DOHH2 (cell line): ENCODE data around the gene MARCHF4.

Experiments used
- H3F3A ChIP-seq: fragments of 200-600 bp; sonication (generic), shearing (Covaris generic); 2 replicates; pipeline ENCODE4 v1.6.0; 2016; ENCODE audit warnings: antibody characterized with exemption, mild to moderate bottlenecking; ENCODE audit not compliant: control insufficient read depth, insufficient read depth
- H3K27ac ChIP-seq: fragments of 200-600 bp; sonication (generic); 2 replicates; pipeline ENCODE4 v1.5.1; 2014; ENCODE audit warnings: low read depth, mild to moderate bottlenecking, low read length, moderate library complexity
- H3K27me3 ChIP-seq: fragments of 200-600 bp; sonication (generic); 2 replicates; pipeline ENCODE4 v1.6.1; 2014; ENCODE audit warnings: mild to moderate bottlenecking, low read length, mixed read lengths; ENCODE audit not compliant: control insufficient read depth
- H3K36me3 ChIP-seq: fragments of 200-600 bp; sonication (generic); 2 replicates; pipeline ENCODE4 v1.6.1; 2014; ENCODE audit warnings: mild to moderate bottlenecking, low read length, moderate library complexity, mixed read lengths; ENCODE audit not compliant: control insufficient read depth
- H3K4me1 ChIP-seq: fragments of 200-600 bp; sonication (generic); 2 replicates; pipeline ENCODE4 v1.6.1; 2014; ENCODE audit warnings: mild to moderate bottlenecking, low read length, mixed read lengths; ENCODE audit not compliant: control insufficient read depth
- H3K4me2 ChIP-seq: fragments of 200-600 bp; sonication (generic); 2 replicates; pipeline ENCODE4 v1.6.0; 2014; ENCODE audit warnings: mild to moderate bottlenecking, low read length, moderate library complexity
- H3K4me3 ChIP-seq: fragments of 200-600 bp; sonication (generic); 2 replicates; pipeline ENCODE4 v1.5.1; 2014; ENCODE audit warnings: mild to moderate bottlenecking, low read length, mixed read lengths
- H3K79me2 ChIP-seq: fragments of 200-600 bp; sonication (generic); 2 replicates; pipeline ENCODE4 v1.6.1; 2014; ENCODE audit warnings: mild to moderate bottlenecking, low read length, mixed read lengths; ENCODE audit not compliant: control insufficient read depth
- H3K9me2 ChIP-seq: fragments of 200-600 bp; sonication (generic); replicated peaks from 2 replicates; pipeline ENCODE4 v1.6.1; 2014; ENCODE audit warnings: mild to moderate bottlenecking, low read length, mixed read lengths; ENCODE audit not compliant: control insufficient read depth
- H3K9me3 ChIP-seq: fragments of 200-600 bp; sonication (generic); 2 replicates; pipeline ENCODE4 v1.6.1; 2014; ENCODE audit warnings: antibody characterized with exemption, low read length, mixed read lengths; ENCODE audit not compliant: control insufficient read depth, insufficient read depth
- H4K20me1 ChIP-seq: fragments of 200-600 bp; sonication (generic); 2 replicates; pipeline ENCODE4 v1.6.0; 2014; ENCODE audit warnings: low read depth, mild to moderate bottlenecking, antibody characterized with exemption, low read length, moderate library complexity; ENCODE audit not compliant: control insufficient read depth, insufficient read depth
- EZH2phosphoT487 ChIP-seq: fragments of 200-600 bp; sonication (generic); IDR thresholded peaks from 2 replicates; pipeline ENCODE4 v1.6.1; 2017; ENCODE audit warnings: borderline replicate concordance, mild to moderate bottlenecking, antibody characterized with exemption, low read length, moderate library complexity, mixed read lengths
- TF ChIP-seq, protein P1 (sequence below): fragments of 200-600 bp; sonication (generic); IDR thresholded peaks from one replicate; pipeline ENCODE4 v1.5.1; 2014; ENCODE audit warnings: antibody characterized with exemption, mild to moderate bottlenecking, low read depth, low read length; ENCODE audit not compliant: poor library complexity, severe bottlenecking

MARCHF4 gene

DNA sequence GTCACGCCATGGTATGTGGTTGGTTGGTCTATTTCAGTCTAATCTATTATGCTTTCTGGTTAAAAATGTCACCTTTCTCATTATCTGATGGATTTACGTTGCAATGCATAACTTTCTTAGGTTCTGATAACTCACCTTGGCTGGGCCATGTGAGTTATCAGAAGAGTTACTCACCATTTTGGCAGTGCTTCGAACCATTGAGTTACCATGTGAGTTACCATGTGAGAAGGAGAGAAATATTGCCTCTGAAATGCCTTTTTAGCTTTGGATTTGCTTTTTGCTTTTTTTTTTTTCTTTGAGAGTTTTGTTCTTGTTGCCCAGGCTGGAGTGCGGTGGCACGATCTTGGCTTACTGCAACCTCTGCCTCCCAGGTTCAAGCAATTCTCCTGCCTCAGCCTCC lies 41.6 kb upstream of the MARCHF4 start:
- H3K27me3 ChIP-seq: no peaks in the 10 kb centered on the region; the same call in 1 of the 2 replicates
- no peaks in the 10 kb centered on the region for H3K9me3 ChIP-seq
- H3K36me3 ChIP-seq: peaks cover 28% of the 10 kb centered on the region
- H3K4me3 ChIP-seq: no peak overlapping the region
- H3K79me2 ChIP-seq: peaks cover 12% of the 10 kb centered on the region
- H3K9me2 ChIP-seq: no peaks in the 10 kb centered on the region
- H3F3A ChIP-seq: no peaks in the 10 kb centered on the region
- TF ChIP-seq EZH2phosphoT487: no peak
- TF ChIP-seq, protein P1, sequence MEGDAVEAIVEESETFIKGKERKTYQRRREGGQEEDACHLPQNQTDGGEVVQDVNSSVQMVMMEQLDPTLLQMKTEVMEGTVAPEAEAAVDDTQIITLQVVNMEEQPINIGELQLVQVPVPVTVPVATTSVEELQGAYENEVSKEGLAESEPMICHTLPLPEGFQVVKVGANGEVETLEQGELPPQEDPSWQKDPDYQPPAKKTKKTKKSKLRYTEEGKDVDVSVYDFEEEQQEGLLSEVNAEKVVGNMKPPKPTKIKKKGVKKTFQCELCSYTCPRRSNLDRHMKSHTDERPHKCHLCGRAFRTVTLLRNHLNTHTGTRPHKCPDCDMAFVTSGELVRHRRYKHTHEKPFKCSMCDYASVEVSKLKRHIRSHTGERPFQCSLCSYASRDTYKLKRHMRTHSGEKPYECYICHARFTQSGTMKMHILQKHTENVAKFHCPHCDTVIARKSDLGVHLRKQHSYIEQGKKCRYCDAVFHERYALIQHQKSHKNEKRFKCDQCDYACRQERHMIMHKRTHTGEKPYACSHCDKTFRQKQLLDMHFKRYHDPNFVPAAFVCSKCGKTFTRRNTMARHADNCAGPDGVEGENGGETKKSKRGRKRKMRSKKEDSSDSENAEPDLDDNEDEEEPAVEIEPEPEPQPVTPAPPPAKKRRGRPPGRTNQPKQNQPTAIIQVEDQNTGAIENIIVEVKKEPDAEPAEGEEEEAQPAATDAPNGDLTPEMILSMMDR: no peak
- peaks cover 39% of the 10 kb centered on the region for H3K4me1 ChIP-seq
- peak overlapping the region; percentile 93; the same call in 1 of the 2 replicates for H3K4me2 ChIP-seq
- H4K20me1 ChIP-seq: no peaks in the 10 kb centered on the region
- H3K27ac ChIP-seq: no peak overlapping the region

GRCh38 chr2:216412022-216412999 lies 40.0 kb upstream of the MARCHF4 start, which contains the start of gene SMARCAL1:
Gene SMARCAL1 (plus strand): TSS chr2:216412484. CDS start chr2:216414705, 2,221 bp downstream.
- Histone ChIP-seq H4K20me1 (no peaks in the 10 kb centered on the region), H3K9me3 (no peaks in the 10 kb centered on the region), H3K79me2 (peaks cover 12% of the 10 kb centered on the region), H3K4me1 (peaks cover 31% of the 10 kb centered on the region), H3K9me2 (no peaks in the 10 kb centered on the region), H3K36me3 (peaks cover 24% of the 10 kb centered on the region), H3K27me3 (peaks cover 7% of the 10 kb centered on the region), H3K4me3 (peak within 1 kb of the TSS; percentile 97), H3K27ac (peak within 1 kb of the TSS; percentile 48), H3K4me2 (peak within 1 kb of the TSS; percentile 93), H3F3A (no peaks in the 10 kb centered on the region)
- TF ChIP-seq, protein P1: no peak

DNA sequence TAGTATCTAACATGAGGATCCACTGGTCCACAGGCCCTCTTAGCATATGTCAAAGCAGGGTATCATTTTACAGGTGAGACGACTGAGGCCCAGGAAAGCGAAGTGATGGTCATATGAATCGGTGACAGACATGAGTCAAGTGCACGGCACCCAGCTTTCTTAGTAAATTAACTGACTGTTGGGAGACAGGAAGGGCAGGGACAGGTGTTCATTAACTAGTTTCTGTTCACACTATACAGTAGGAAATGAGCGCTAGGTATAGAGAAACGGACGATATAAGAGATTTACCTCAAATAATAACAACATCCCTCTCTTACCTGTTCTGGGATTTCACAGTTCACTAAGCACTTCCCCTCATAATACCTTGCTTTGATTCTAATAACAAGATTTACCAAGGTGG lies 38.3 kb upstream of the MARCHF4 start:
- TF ChIP-seq EZH2phosphoT487: no peak
- TF ChIP-seq, protein P1: no peak
- H3K4me2 ChIP-seq: no peak overlapping the region
- H3K27ac ChIP-seq: no peak overlapping the region
- H3K9me2 ChIP-seq: no peaks in the 10 kb centered on the region
- H3K27me3 ChIP-seq: peaks cover 19% of the 10 kb centered on the region
- no peaks in the 10 kb centered on the region for H3K9me3 ChIP-seq
- H4K20me1 ChIP-seq: no peaks in the 10 kb centered on the region
- no peaks in the 10 kb centered on the region for H3F3A ChIP-seq
- H3K36me3 ChIP-seq: peaks cover 9% of the 10 kb centered on the region
- peaks cover 12% of the 10 kb centered on the region for H3K79me2 ChIP-seq
- no peak overlapping the region for H3K4me3 ChIP-seq
- H3K4me1 ChIP-seq: peaks cover 18% of the 10 kb centered on the region
